H1 (cell line): ENCODE measurements around the gene VWA2. TPM values are rescaled to one million over a fixed set of nuclear protein-coding genes. Genes with fewer than 3 reads are reported as not detected.

Experiments used
- CBX5 ChIP-seq: fragments of 300-800, 300-1000 bp; sonication (generic); IDR thresholded peaks from 2 replicates; pipeline ENCODE4 v1.7.1; 2016; ENCODE audit warnings: antibody characterized with exemption, low read length, low read depth
- GTF2F1 ChIP-seq: IDR thresholded peaks from 2 replicates; pipeline ENCODE4 v1.6.1; 2012; ENCODE audit warnings: low read depth, low read length, improper control_type of control experiment, borderline replicate concordance
- SP2 ChIP-seq: IDR thresholded peaks from 2 replicates; pipeline ENCODE4 v1.6.1; 2012; ENCODE audit warnings: mild to moderate bottlenecking, low read length, inconsistent platforms
- polyA plus RNA-seq, 7 experiments: library from polyadenylated mRNA; depleted of rRNA in 3 of 7; stranded (reverse) in 5 of 7; unstranded in 2 of 7; fragments of >200 nt in 5 of 7; fragments of 200-250 nt in 2 of 7; gene quantifications; 1 replicate in 5 of 7; 2 replicates in 1 of 7; 4 replicates in 1 of 7; pipeline versions ENCODE4 v1.2.1 to v1.2.3, GENCODE V29; 2011 to 2013; ENCODE audit warnings: missing spikeins in 2 of 7, mixed read lengths in 2 of 7
- total RNA-seq: library from RNA; stranded (reverse); fragmentation: NEBNext Ultra II Directional; extraction: Animal tissue kit (Norgen Biotek cat#: 25700); gene quantifications from 2 replicates; pipeline ENCODE4 v1.2.1, GENCODE V29; 2021
- TF ChIP-seq, protein P1 (sequence below): fragments of 300-600 bp; sonication (generic); IDR thresholded peaks from 2 replicates; pipeline ENCODE4 v1.7.1; 2012; ENCODE audit warnings: low read length, moderate library complexity, mild to moderate bottlenecking, inconsistent platforms; ENCODE audit not compliant: insufficient replicate concordance

The VWA2 gene
- total and polyA plus RNA-seq, 2 of the 8 experiments (the other 6 are each of a cell fraction or from before 2014, with no cell fraction given) = 2.8 to 2.9 TPM

DNA sequence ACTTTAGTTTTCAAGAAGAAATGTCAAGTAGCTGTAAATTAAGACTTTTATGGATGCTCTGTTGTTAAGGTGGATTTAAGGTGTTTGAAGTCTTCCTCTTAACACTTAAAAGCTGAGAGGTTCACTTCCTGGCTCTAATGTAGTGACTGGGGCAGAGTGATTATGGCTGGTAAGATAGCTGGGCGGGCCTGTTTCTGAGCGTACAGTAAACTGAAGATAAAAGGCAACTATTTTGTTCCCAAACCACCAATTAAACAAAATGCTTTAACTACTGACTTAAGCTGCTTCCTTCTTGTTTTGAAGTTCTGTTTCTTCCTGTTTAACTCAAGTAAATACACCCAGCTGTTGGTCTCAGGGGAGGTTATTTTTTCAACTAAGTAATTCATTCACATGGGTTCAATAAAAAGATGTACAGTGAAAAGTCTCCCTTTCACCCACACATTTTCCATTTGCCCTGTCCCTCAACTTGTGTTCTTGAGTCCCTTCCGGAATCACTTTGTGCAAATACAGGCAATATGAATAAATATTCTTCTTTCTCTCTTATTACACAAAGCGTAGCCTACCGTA lies 19.3 kb downstream of the VWA2 start (continued):
- TF ChIP-seq, protein P1, sequence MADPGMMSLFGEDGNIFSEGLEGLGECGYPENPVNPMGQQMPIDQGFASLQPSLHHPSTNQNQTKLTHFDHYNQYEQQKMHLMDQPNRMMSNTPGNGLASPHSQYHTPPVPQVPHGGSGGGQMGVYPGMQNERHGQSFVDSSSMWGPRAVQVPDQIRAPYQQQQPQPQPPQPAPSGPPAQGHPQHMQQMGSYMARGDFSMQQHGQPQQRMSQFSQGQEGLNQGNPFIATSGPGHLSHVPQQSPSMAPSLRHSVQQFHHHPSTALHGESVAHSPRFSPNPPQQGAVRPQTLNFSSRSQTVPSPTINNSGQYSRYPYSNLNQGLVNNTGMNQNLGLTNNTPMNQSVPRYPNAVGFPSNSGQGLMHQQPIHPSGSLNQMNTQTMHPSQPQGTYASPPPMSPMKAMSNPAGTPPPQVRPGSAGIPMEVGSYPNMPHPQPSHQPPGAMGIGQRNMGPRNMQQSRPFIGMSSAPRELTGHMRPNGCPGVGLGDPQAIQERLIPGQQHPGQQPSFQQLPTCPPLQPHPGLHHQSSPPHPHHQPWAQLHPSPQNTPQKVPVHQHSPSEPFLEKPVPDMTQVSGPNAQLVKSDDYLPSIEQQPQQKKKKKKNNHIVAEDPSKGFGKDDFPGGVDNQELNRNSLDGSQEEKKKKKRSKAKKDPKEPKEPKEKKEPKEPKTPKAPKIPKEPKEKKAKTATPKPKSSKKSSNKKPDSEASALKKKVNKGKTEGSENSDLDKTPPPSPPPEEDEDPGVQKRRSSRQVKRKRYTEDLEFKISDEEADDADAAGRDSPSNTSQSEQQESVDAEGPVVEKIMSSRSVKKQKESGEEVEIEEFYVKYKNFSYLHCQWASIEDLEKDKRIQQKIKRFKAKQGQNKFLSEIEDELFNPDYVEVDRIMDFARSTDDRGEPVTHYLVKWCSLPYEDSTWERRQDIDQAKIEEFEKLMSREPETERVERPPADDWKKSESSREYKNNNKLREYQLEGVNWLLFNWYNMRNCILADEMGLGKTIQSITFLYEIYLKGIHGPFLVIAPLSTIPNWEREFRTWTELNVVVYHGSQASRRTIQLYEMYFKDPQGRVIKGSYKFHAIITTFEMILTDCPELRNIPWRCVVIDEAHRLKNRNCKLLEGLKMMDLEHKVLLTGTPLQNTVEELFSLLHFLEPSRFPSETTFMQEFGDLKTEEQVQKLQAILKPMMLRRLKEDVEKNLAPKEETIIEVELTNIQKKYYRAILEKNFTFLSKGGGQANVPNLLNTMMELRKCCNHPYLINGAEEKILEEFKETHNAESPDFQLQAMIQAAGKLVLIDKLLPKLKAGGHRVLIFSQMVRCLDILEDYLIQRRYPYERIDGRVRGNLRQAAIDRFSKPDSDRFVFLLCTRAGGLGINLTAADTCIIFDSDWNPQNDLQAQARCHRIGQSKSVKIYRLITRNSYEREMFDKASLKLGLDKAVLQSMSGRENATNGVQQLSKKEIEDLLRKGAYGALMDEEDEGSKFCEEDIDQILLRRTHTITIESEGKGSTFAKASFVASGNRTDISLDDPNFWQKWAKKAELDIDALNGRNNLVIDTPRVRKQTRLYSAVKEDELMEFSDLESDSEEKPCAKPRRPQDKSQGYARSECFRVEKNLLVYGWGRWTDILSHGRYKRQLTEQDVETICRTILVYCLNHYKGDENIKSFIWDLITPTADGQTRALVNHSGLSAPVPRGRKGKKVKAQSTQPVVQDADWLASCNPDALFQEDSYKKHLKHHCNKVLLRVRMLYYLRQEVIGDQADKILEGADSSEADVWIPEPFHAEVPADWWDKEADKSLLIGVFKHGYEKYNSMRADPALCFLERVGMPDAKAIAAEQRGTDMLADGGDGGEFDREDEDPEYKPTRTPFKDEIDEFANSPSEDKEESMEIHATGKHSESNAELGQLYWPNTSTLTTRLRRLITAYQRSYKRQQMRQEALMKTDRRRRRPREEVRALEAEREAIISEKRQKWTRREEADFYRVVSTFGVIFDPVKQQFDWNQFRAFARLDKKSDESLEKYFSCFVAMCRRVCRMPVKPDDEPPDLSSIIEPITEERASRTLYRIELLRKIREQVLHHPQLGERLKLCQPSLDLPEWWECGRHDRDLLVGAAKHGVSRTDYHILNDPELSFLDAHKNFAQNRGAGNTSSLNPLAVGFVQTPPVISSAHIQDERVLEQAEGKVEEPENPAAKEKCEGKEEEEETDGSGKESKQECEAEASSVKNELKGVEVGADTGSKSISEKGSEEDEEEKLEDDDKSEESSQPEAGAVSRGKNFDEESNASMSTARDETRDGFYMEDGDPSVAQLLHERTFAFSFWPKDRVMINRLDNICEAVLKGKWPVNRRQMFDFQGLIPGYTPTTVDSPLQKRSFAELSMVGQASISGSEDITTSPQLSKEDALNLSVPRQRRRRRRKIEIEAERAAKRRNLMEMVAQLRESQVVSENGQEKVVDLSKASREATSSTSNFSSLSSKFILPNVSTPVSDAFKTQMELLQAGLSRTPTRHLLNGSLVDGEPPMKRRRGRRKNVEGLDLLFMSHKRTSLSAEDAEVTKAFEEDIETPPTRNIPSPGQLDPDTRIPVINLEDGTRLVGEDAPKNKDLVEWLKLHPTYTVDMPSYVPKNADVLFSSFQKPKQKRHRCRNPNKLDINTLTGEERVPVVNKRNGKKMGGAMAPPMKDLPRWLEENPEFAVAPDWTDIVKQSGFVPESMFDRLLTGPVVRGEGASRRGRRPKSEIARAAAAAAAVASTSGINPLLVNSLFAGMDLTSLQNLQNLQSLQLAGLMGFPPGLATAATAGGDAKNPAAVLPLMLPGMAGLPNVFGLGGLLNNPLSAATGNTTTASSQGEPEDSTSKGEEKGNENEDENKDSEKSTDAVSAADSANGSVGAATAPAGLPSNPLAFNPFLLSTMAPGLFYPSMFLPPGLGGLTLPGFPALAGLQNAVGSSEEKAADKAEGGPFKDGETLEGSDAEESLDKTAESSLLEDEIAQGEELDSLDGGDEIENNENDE = no peak
- TF ChIP-seq SP2 (no peak), CBX5 (no peak), GTF2F1 (no peak)
